Prostate gland (tissue), 2 donors: Measurements from ENCODE around the gene PRKCQ. TPM values are rescaled to one million over a fixed set of nuclear protein-coding genes. Genes with fewer than 3 reads are reported as not detected.

Source experiments
- DNase-seq: peaks from one replicate; pipeline ENCODE4 v3.0.0-alpha.2; 2019; ENCODE audit warnings: low spot score
- H3K27ac ChIP-seq, 2 donors: fragments of 200-600 bp; sonication (generic); 2 replicates each; pipeline ENCODE4 v1.5.1; 2017 to 2019
- H3K27me3 ChIP-seq: fragments of 200-600 bp; sonication (generic); replicated peaks from 2 replicates; pipeline ENCODE4 v1.5.1; 2019; ENCODE audit not compliant: insufficient read depth
- H3K36me3 ChIP-seq, 2 donors: fragments of 200-600 bp; sonication (generic); 1 replicate in 1 of 2; 2 replicates in 1 of 2; pipeline versions ENCODE4 v1.5.1 to v1.8.1; 2017 to 2019
- H3K4me1 ChIP-seq: fragments of 200-600 bp; sonication (generic); replicated peaks from 2 replicates; pipeline ENCODE4 v1.5.1; 2019
- H3K4me3 ChIP-seq, 2 donors: fragments of 200-600 bp; sonication (generic); 2 replicates each; pipeline ENCODE4 v1.5.1; 2017 to 2019
- H3K9me3 ChIP-seq: fragments of 200-600 bp; sonication (generic); 2 replicates; pipeline ENCODE4 v1.5.1; 2017
- CTCF ChIP-seq, 4 experiments: fragments of 200-600 bp in 2 of 4; fragments of 450-650 bp in 2 of 4; sonication (generic) in 2 of 4; IDR thresholded peaks; 1 replicate in 3 of 4; 2 replicates in 1 of 4; pipeline ENCODE4 v1.5.1; 2016 to 2019; ENCODE audit warnings: antibody characterized with exemption in 4 of 4, mild to moderate bottlenecking in 2 of 4, moderate library complexity in 2 of 4
- POLR2A ChIP-seq: fragments of 450-650 bp; IDR thresholded peaks from one replicate; pipeline ENCODE4 v1.6.1; 2016; ENCODE audit warnings: antibody characterized with exemption, mild to moderate bottlenecking
- POLR2AphosphoS5 ChIP-seq: sonication (generic); formaldehyde crosslinking; IDR thresholded peaks from one replicate; pipeline ENCODE4 v1.6.1; 2017; ENCODE audit warnings: antibody characterized with exemption
- WGBS: methylation state at CpG from one replicate; pipeline ENCODE4 v1.1.5; 2018; 5-methylcytosine and 5-hydroxymethylcytosine counted together
- intact Hi-C: fragments of 100-400 bp; cut with DNase I; formaldehyde crosslinking; loops from one replicate; pipeline ENCODE4 v1.14.2; 2022
- total RNA-seq, 2 donors: library from RNA; depleted of rRNA; stranded (reverse); fragments of >200 nt; gene quantifications; one replicate each; pipeline ENCODE4 v1.1.0, GENCODE V29; 2016

Gene PRKCQ
- total RNA-seq, 2 donors from 2014 or later: 0.87 to 1.4 TPM

DNA sequence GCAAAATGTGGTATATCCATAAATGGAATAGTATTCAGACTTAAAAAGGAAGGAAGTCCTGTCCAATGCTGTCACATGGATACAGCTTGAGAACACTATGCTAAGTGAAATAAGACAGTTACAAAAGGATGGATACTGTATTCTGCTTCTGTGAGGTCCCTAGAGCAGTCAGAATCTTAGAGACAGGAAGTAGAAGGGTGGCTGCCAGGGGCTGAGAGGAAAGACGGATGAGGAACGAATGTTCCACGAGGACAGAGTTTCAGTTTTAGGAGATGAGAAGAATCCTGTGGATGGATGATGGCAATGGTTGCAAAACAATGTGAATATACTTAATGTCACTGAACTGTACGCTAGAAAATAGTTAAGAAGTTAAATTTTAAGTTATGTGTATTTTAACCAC, 3.8 kb downstream of the PRKCQ start:
- no peak for DNase-seq
- Histone ChIP-seq H3K27ac (no peak overlapping the region), H3K9me3 (no peaks in the 10 kb centered on the region), H3K4me3 (no peak overlapping the region), H3K27me3 (peaks cover 3% of the 10 kb centered on the region), H3K4me1 (no peaks in the 10 kb centered on the region), H3K36me3 (no peaks in the 10 kb centered on the region)
- WGBS: 83% methylated on average over 4 of the region's 4 CpGs
- intact Hi-C loops: no loop called here
- TF ChIP-seq POLR2AphosphoS5: no peak
- no peak for TF ChIP-seq POLR2A
- TF ChIP-seq CTCF (IDR thresholded peaks at IDR 0.05): no peak

GRCh38 chr10:6574664-6575176, 5.4 kb downstream of the PRKCQ start:
- no peak for TF ChIP-seq CTCF (IDR thresholded peaks at IDR 0.05)
- TF ChIP-seq POLR2AphosphoS5: no peak
- TF ChIP-seq POLR2A: no peak
- no peak overlapping the region for H3K4me3 ChIP-seq
- no peaks in the 10 kb centered on the region for H3K36me3 ChIP-seq
- 93% methylated on average over 2 of the region's 2 CpGs for WGBS
- intact Hi-C loops: no loop called here
- no peaks in the 10 kb centered on the region for H3K4me1 ChIP-seq
- no peak for DNase-seq
- no peaks in the 10 kb centered on the region for H3K9me3 ChIP-seq
- H3K27me3 ChIP-seq: peaks cover 3% of the 10 kb centered on the region
- H3K27ac ChIP-seq: no peak overlapping the region

DNA sequence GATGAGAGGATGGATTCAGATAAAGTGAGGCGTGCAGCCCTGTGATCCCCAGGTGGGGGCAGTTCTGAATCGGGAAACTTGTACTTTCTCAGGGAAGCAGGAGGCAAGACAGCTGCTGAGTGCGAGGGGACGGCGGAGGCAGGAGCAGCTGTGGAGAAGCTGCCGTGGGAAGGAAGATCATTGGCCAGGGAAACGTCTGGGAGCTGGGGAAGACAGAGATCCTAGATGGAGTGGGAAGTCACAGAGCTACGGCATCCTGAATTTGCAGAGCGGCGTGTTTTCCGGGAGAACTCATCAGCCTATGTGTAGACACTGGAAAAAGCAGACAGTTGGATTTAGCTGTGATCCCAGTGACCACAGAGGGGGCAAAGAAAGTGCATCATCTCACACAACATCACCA, 9.2 kb downstream of the PRKCQ start:
- Histone ChIP-seq H3K27me3 (peaks cover 3% of the 10 kb centered on the region), H3K27ac (no peak overlapping the region), H3K4me3 (no peak overlapping the region), H3K9me3 (no peaks in the 10 kb centered on the region), H3K36me3 (no peaks in the 10 kb centered on the region), H3K4me1 (no peaks in the 10 kb centered on the region)
- intact Hi-C loops: no loop called here
- 91% methylated on average over 11 of the region's 11 CpGs for WGBS
- no peak for DNase-seq
- TF ChIP-seq CTCF (IDR thresholded peaks at IDR 0.05) (no peak), POLR2AphosphoS5 (no peak), POLR2A (no peak)

GRCh38 chr10:6569259-6569658, 10.8 kb downstream of the PRKCQ start:
- H3K9me3 ChIP-seq: no peaks in the 10 kb centered on the region
- peaks cover 3% of the 10 kb centered on the region for H3K27me3 ChIP-seq
- H3K27ac ChIP-seq: no peak overlapping the region
- no peaks in the 10 kb centered on the region for H3K36me3 ChIP-seq
- intact Hi-C loops: no loop called here
- H3K4me3 ChIP-seq: no peak overlapping the region
- TF ChIP-seq CTCF (IDR thresholded peaks at IDR 0.05) (no peak), POLR2AphosphoS5 (no peak), POLR2A (no peak)
- DNase-seq: no peak
- H3K4me1 ChIP-seq: no peaks in the 10 kb centered on the region
- 77% methylated on average over 7 of the region's 7 CpGs for WGBS

DNA sequence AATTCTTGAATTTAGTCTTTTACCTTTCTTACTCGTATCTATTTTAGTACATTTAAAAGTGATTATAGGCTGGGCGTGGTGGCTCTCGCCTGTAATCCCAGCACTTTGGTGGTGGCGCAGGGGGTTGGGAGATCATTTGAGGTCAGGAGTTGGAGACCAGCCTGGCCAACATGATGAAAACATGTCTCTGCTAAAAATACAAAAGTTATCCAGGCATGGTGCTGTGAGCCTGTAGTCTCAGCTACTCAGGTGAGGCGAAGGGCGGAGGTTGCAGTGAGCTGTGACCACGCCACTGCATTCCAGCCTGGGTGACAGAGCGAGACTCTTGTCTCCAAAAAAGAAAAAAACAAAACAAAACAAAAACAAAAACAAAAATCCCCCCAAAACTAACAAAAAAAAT, 12.2 kb downstream of the PRKCQ start:
- no peak overlapping the region for H3K4me3 ChIP-seq
- no peak for TF ChIP-seq POLR2A
- no peak for TF ChIP-seq POLR2AphosphoS5
- TF ChIP-seq CTCF (IDR thresholded peaks at IDR 0.05): no peak
- no peaks in the 10 kb centered on the region for H3K4me1 ChIP-seq
- WGBS: 95% methylated on average over 8 of the region's 8 CpGs
- no peaks in the 10 kb centered on the region for H3K27me3 ChIP-seq
- H3K36me3 ChIP-seq: no peaks in the 10 kb centered on the region
- H3K27ac ChIP-seq: no peak overlapping the region
- no peak for DNase-seq
- intact Hi-C loops: no loop called here
- no peaks in the 10 kb centered on the region for H3K9me3 ChIP-seq
